AG04450 (cell line): ENCODE results near the gene SMARCA2. TPM values are rescaled to one million over a fixed set of nuclear protein-coding genes. Genes with fewer than 3 reads are reported as not detected.

Experiments
- CTCF ChIA-PET: fragments of 300-600, 350-600 bp; formaldehyde crosslinking; extraction: SDS; loops from one replicate; lab custom pipeline; 2022; ENCODE audit warnings: antibody characterized with exemption, inconsistent platforms; lab: Charles Lee
- POLR2A ChIA-PET: fragments of 350-600 bp; formaldehyde crosslinking; extraction: SDS; loops from one replicate; lab custom pipeline; 2021; ENCODE audit warnings: antibody characterized with exemption, inconsistent platforms; lab: Yijun Ruan, JAX
- DNase-seq: peaks from one replicate; pipeline ENCODE4 v3.0.0-alpha.2; 2011; ENCODE audit warnings: low read depth, low spot score
- H3K27ac ChIP-seq: one replicate; pipeline ENCODE4 v1.5.1; 2012; ENCODE audit warnings: low read depth, low read length, control low read depth
- H3K27me3 ChIP-seq: one replicate; pipeline ENCODE4 v1.6.0; 2012; ENCODE audit warnings: low read length; ENCODE audit not compliant: control insufficient read depth, insufficient read depth
- H3K4me3 ChIP-seq: 2 replicates; pipeline ENCODE4 v1.5.1; 2011; ENCODE audit warnings: mild to moderate bottlenecking, low read depth, low read length, control low read depth
- H3K9me3 ChIP-seq: 2 replicates; pipeline ENCODE4 v1.5.1; 2012; ENCODE audit warnings: low read length; ENCODE audit not compliant: control insufficient read depth, insufficient read depth
- polyA plus RNA-seq: library from polyadenylated mRNA; depleted of rRNA; stranded (reverse); fragments of >200 nt; gene quantifications from 2 replicates; pipeline ENCODE4 v1.2.3, GENCODE V29; 2011
- TF ChIP-seq, protein P1 (sequence below): IDR thresholded peaks from 2 replicates; pipeline ENCODE4 v1.5.1; 2011; ENCODE audit warnings: low read depth, low read length, control low read depth, inconsistent platforms

The SMARCA2 gene
- polyA plus RNA-seq, 1 experiment, result 51.2 TPM

GRCh38 chr9:1972672-1973071, 42.5 kb upstream of the SMARCA2 start:
- Histone ChIP-seq H3K27ac (no peak overlapping the region), H3K27me3 (no peaks in the 10 kb centered on the region), H3K9me3 (no peaks in the 10 kb centered on the region), H3K4me3 (no peak overlapping the region)
- ChIA-PET POLR2A (no interaction called here), CTCF (no interaction called here)
- no peak for DNase-seq
- TF ChIP-seq, protein P1, sequence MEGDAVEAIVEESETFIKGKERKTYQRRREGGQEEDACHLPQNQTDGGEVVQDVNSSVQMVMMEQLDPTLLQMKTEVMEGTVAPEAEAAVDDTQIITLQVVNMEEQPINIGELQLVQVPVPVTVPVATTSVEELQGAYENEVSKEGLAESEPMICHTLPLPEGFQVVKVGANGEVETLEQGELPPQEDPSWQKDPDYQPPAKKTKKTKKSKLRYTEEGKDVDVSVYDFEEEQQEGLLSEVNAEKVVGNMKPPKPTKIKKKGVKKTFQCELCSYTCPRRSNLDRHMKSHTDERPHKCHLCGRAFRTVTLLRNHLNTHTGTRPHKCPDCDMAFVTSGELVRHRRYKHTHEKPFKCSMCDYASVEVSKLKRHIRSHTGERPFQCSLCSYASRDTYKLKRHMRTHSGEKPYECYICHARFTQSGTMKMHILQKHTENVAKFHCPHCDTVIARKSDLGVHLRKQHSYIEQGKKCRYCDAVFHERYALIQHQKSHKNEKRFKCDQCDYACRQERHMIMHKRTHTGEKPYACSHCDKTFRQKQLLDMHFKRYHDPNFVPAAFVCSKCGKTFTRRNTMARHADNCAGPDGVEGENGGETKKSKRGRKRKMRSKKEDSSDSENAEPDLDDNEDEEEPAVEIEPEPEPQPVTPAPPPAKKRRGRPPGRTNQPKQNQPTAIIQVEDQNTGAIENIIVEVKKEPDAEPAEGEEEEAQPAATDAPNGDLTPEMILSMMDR, result no peak

DNA sequence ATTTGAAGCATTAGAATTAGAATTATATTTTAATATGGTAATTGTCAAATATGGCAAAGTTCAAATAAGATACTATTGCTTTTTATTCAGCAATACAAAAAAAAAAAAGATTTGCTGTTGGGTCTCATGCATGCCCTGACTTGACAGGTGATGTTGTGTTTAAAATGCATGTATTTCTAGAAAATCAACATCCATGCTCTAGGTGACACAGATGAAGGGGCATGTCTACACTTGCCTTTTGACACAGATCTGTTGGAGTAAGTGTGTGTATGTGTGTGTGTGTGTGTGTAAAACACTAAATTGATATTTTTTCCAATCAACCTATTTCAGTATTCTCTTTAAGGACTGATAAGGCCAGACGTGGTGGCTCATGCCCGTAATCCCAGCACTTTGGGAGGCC, 38.1 kb upstream of the SMARCA2 start:
- ChIA-PET POLR2A (no interaction called here), CTCF (no interaction called here)
- DNase-seq, result no peak
- TF ChIP-seq, protein P1, result no peak
- no peak overlapping the region for H3K4me3 ChIP-seq
- H3K27ac ChIP-seq, result no peak overlapping the region
- no peaks in the 10 kb centered on the region for H3K9me3 ChIP-seq
- H3K27me3 ChIP-seq, result no peaks in the 10 kb centered on the region

GRCh38 chr9:1978941-1979340, 36.2 kb upstream of the SMARCA2 start:
- ChIA-PET POLR2A (interaction anchor here (1.0 to 1.5 kb wide), 2 partner anchors 39 to 263 kb away, joined by 3 read pairs; no protein-coding TSS in a partner anchor), CTCF (interaction anchor here (1.0 kb wide), 1 partner anchor 37 kb away, joined by 3 read pairs; no protein-coding TSS in a partner anchor)
- TF ChIP-seq, protein P1, result no peak

GRCh38 chr9:1979741-1980367, 35.3 kb upstream of the SMARCA2 start:
- CTCF ChIA-PET, result interaction anchor here (1.0 kb wide), 1 partner anchor 38 kb away, joined by 3 read pairs; no protein-coding TSS in a partner anchor
- H3K9me3 ChIP-seq, result no peaks in the 10 kb centered on the region
- no peaks in the 10 kb centered on the region for H3K27me3 ChIP-seq
- no peak overlapping the region for H3K27ac ChIP-seq
- POLR2A ChIA-PET, result interaction anchor here (0.5 to 1.5 kb wide), 5 partner anchors 35 to 1546 kb away, joined by 3 to 5 read pairs (median 3); partner anchors contain the start of gene SMARCA2
- no peak overlapping the region for H3K4me3 ChIP-seq
- TF ChIP-seq, protein P1, result no peak
- DNase-seq, result no peak

More at GRCh38 chr9:1978941-1979340, 36.2 kb upstream of the SMARCA2 start:
- DNase-seq, result no peak
- Histone ChIP-seq H3K4me3 (no peak overlapping the region), H3K9me3 (no peaks in the 10 kb centered on the region), H3K27me3 (no peaks in the 10 kb centered on the region), H3K27ac (no peak overlapping the region)

DNA sequence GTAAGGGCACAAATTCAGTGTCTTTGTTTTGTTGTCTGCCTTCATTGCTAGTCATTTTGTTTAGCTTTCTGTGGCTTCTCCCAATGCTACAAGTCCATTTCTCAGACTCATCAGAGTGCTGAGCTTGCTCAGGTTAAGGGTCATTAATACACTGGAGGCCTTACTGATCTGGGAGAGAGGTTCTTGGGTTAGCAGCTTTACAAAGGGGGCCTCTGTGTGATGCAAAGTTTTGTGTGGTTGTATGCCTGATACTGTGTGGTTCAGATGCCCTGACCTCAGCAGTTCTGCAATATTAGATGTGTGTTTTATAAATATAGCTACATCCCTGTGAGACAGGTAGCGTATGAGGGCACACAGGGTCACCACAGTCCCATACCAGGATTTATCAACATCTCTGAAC, 34.8 kb upstream of the SMARCA2 start:
- CTCF ChIA-PET, result interaction anchor here (1.0 kb wide), 1 partner anchor 107 kb away, joined by 3 read pairs; no protein-coding TSS in a partner anchor
- H3K27me3 ChIP-seq, result no peaks in the 10 kb centered on the region
- H3K9me3 ChIP-seq, result no peaks in the 10 kb centered on the region
- no peak overlapping the region for H3K4me3 ChIP-seq
- TF ChIP-seq, protein P1, result no peak
- POLR2A ChIA-PET, result interaction anchor here (0.9 to 1.3 kb wide), 2 partner anchors 34 to 1546 kb away, joined by 3 to 5 read pairs; partner anchors contain the start of gene SMARCA2
- no peak overlapping the region for H3K27ac ChIP-seq
- no peak for DNase-seq
